Measurements from ENCODE around the gene RAB5B. TPM values are rescaled to one million over a fixed set of nuclear protein-coding genes. Genes with fewer than 3 reads are reported as not detected.
A peak's percentile ranks its signal among the peaks of the same experiment; 100 is the strongest.

The RAB5B gene
- polyA plus RNA-seq, 1 donor (not counting 4 experiments of a cell fraction or from before 2014, with no cell fraction given), result 138 TPM

GRCh38 chr12:55955344-55955743, 18.5 kb upstream of the RAB5B start:
- Histone ChIP-seq H3K27ac (ENCODE audit: control insufficient read depth, insufficient read depth, low read length) (no peak overlapping the region), H3K9ac (ENCODE audit: control insufficient read depth, extremely low read depth, insufficient read depth, low read length) (no peak overlapping the region), H3K4me3 (ENCODE audit: control insufficient read depth in 2 of 3, extremely low read depth in 1 of 3, insufficient read depth in 2 of 3, low read depth in 1 of 3, low read length in 3 of 3) (no peak overlapping the region), H3K27me3 (ENCODE audit: control insufficient read depth, extremely low read depth, insufficient read depth, low read length) (no peaks in the 10 kb centered on the region), H3K4me2 (ENCODE audit: control insufficient read depth, extremely low read depth, insufficient read depth, low read depth, low read length) (no peak overlapping the region), H3K9me3 (ENCODE audit: control insufficient read depth, low read depth, low read length) (no peaks in the 10 kb centered on the region), H3K9me1 (ENCODE audit: control insufficient read depth, extremely low read depth, insufficient read depth, low read length) (peaks cover 3% of the 10 kb centered on the region), H4K20me1 (ENCODE audit: control insufficient read depth, extremely low read depth, insufficient read depth, low read length) (peaks cover 4% of the 10 kb centered on the region), H3K4me1 (ENCODE audit: control insufficient read depth, extremely low read depth, insufficient read depth, low read length) (peaks cover 24% of the 10 kb centered on the region), H3K36me3 (ENCODE audit: control insufficient read depth in 2 of 2, extremely low read depth in 1 of 2, insufficient read depth in 2 of 2, low read length in 2 of 2) (peaks cover 35 to 36% of the 10 kb centered on the region in 2 experiments), H3K79me2 (ENCODE audit: control insufficient read depth, insufficient read depth, low read length) (no peaks in the 10 kb centered on the region), H2AFZ (ENCODE audit: control insufficient read depth, low read length) (no peak overlapping the region)
- dilution Hi-C loops (cut with MboI; ENCODE audit: extremely low pct_ligation_motif_present, low sequenced_read_pairs), result no loop called here
- DNase-seq (ENCODE audit: low read depth, low spot score) (no peak), FAIRE-seq (no peak)
- TF ChIP-seq EZH2 (IDR thresholded peaks at IDR 0.05; ENCODE audit: low read length) (no peak), CTCF (optimal IDR thresholded peaks at IDR 0.05 in 1 of 3, IDR thresholded peaks at IDR 0.05 in 1 of 3, conservative IDR thresholded peaks at IDR 0.05 in 1 of 3; ENCODE audit: extremely low read depth in 1 of 3, insufficient read depth in 2 of 3, low read length in 3 of 3) (no peak)

GRCh38 chr12:55955800-55956508, 17.9 kb upstream of the RAB5B start:
- DNase-seq (ENCODE audit: low read depth, low spot score) (no peak), FAIRE-seq (peak; percentile 87)
- H3K4me3 ChIP-seq (ENCODE audit: control insufficient read depth in 2 of 3, extremely low read depth in 1 of 3, insufficient read depth in 2 of 3, low read depth in 1 of 3, low read length in 3 of 3), result no peak overlapping the region
- no peak for TF ChIP-seq EZH2 (IDR thresholded peaks at IDR 0.05; ENCODE audit: low read length)
- TF ChIP-seq CTCF (optimal IDR thresholded peaks at IDR 0.05 in 1 of 3, IDR thresholded peaks at IDR 0.05 in 1 of 3, conservative IDR thresholded peaks at IDR 0.05 in 1 of 3; ENCODE audit: extremely low read depth in 1 of 3, insufficient read depth in 2 of 3, low read length in 3 of 3), result peak; percentile 73 to 91 (median 79)
- peaks cover 4% of the 10 kb centered on the region for H4K20me1 ChIP-seq (ENCODE audit: control insufficient read depth, extremely low read depth, insufficient read depth, low read length)
- no peak overlapping the region for H2AFZ ChIP-seq (ENCODE audit: control insufficient read depth, low read length)
- H3K9me1 ChIP-seq (ENCODE audit: control insufficient read depth, extremely low read depth, insufficient read depth, low read length), result peaks cover 3% of the 10 kb centered on the region
- H3K27me3 ChIP-seq (ENCODE audit: control insufficient read depth, extremely low read depth, insufficient read depth, low read length), result no peaks in the 10 kb centered on the region
- dilution Hi-C loops (cut with MboI; ENCODE audit: extremely low pct_ligation_motif_present, low sequenced_read_pairs), result no loop called here
- H3K4me2 ChIP-seq (ENCODE audit: control insufficient read depth, extremely low read depth, insufficient read depth, low read depth, low read length), result peak overlapping the region; percentile 34
- no peaks in the 10 kb centered on the region for H3K9me3 ChIP-seq (ENCODE audit: control insufficient read depth, low read depth, low read length)
- peak overlapping the region; percentile 18 for H3K9ac ChIP-seq (ENCODE audit: control insufficient read depth, extremely low read depth, insufficient read depth, low read length)
- H3K79me2 ChIP-seq (ENCODE audit: control insufficient read depth, insufficient read depth, low read length), result no peaks in the 10 kb centered on the region
- H3K36me3 ChIP-seq (ENCODE audit: control insufficient read depth in 2 of 2, extremely low read depth in 1 of 2, insufficient read depth in 2 of 2, low read length in 2 of 2), result peaks cover 33 to 34% of the 10 kb centered on the region in 2 experiments
- H3K4me1 ChIP-seq (ENCODE audit: control insufficient read depth, extremely low read depth, insufficient read depth, low read length), result peaks cover 24% of the 10 kb centered on the region
- peak overlapping the region; percentile 25 for H3K27ac ChIP-seq (ENCODE audit: control insufficient read depth, insufficient read depth, low read length)

All from keratinocyte (primary cell).